ENCODE measurements around the gene FLNB. TPM values are rescaled to one million over a fixed set of nuclear protein-coding genes. Genes with fewer than 3 reads are reported as not detected.

Gene FLNB
- total RNA-seq, 3 donors from 2014 or later (not counting 1 experiment from before 2014, with no cell fraction given): 24.6 to 30.8 (median 26.6) TPM

DNA sequence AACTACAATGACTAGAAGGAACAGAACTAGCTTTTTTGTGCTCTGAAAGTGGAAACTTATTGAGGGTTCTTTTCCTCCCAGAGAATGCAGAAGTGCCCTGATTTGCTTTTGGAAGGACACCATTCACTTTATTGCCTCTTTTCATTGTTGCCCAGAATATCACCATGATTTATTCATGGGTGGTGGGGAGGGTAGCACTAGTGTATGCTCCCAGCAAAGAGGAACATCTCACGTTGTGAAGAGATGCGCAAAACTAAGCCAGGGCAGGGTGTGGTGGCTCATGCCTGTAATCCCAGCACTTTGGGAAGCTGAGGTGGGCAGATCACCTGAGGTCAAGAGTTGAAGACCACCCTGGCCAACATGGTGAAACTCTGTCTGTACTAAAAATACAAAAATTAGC lies 31.4 kb downstream of the FLNB start:
- Histone ChIP-seq H3K36me3 (ENCODE audit: control insufficient read depth, insufficient read depth, low read length) (no peaks in the 10 kb centered on the region), H3K27ac (ENCODE audit: low read length) (no peak overlapping the region), H3K27me3 (ENCODE audit: control insufficient read depth, insufficient read depth, low read length) (no peaks in the 10 kb centered on the region), H3K4me1 (ENCODE audit: control insufficient read depth, insufficient read depth, low read length) (peaks cover 58% of the 10 kb centered on the region), H3K9me3 (ENCODE audit: control insufficient read depth, insufficient read depth, low read length) (no peaks in the 10 kb centered on the region), H3K4me3 (ENCODE audit: low read length) (no peak overlapping the region)
- H3K27me3 Mint-ChIP-seq (ENCODE audit: low read depth in 2 of 2): no peaks in the 10 kb centered on the region
- DNase-seq: no peak
- intact Hi-C loops (cut with micrococcal nuclease): no loop called here
- no peak overlapping the region for H3K27ac Mint-ChIP-seq
- WGBS (ENCODE audit: insufficient coverage): 78% methylated on average over 2 of the region's 2 CpGs
- peaks cover 32 to 41% of the 10 kb centered on the region in 2 donors for H3K4me1 Mint-ChIP-seq
- H3K4me3 Mint-ChIP-seq: no peak overlapping the region
- no peaks in the 10 kb centered on the region for H3K9me3 Mint-ChIP-seq
- H3K36me3 Mint-ChIP-seq: no peaks in the 10 kb centered on the region
- no peak for ATAC-seq
- TF ChIP-seq, protein P1, sequence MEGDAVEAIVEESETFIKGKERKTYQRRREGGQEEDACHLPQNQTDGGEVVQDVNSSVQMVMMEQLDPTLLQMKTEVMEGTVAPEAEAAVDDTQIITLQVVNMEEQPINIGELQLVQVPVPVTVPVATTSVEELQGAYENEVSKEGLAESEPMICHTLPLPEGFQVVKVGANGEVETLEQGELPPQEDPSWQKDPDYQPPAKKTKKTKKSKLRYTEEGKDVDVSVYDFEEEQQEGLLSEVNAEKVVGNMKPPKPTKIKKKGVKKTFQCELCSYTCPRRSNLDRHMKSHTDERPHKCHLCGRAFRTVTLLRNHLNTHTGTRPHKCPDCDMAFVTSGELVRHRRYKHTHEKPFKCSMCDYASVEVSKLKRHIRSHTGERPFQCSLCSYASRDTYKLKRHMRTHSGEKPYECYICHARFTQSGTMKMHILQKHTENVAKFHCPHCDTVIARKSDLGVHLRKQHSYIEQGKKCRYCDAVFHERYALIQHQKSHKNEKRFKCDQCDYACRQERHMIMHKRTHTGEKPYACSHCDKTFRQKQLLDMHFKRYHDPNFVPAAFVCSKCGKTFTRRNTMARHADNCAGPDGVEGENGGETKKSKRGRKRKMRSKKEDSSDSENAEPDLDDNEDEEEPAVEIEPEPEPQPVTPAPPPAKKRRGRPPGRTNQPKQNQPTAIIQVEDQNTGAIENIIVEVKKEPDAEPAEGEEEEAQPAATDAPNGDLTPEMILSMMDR (IDR thresholded peaks at IDR 0.05): no peak

DNA sequence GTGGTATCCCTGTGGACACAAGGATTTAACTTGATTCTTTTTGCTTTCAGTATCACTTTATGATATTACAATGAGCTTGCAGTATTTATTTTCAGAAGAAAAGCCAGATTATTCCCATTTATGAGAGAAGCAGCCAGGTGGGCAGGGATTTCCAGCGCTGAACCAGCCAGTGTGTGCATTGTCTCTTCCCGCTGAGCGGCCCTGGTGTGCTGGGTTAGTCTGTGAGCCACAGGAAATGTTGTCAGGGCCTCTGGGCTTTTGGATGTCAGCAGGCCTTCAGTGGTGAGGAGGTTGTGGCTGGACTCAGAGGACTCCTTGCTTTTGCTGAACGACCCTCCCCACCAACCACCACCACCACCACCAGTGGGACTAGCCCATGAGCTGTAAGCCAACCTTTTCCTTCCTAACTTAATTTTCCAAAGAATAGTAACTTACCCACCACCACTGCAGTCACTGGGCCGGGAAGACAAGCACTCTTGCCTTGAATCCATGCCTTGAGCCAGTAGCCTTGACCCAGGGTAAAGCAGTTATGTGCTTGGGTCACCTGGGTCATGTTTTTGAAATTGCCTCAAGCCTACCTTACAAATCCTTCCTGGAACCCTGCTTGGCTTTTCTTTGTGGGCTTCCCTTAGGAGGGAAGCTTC lies 33.1 kb downstream of the FLNB start:
- peaks cover 45% of the 10 kb centered on the region for H3K4me1 ChIP-seq (ENCODE audit: control insufficient read depth, insufficient read depth, low read length)
- ATAC-seq (peak in 2 of 3 donors; percentile 49 to 72), DNase-seq (no peak)
- peaks cover 23 to 24% of the 10 kb centered on the region in 2 donors for H3K4me1 Mint-ChIP-seq
- no peak overlapping the region for H3K4me3 Mint-ChIP-seq
- intact Hi-C loops (cut with micrococcal nuclease): no loop called here
- H3K27me3 Mint-ChIP-seq (ENCODE audit: low read depth in 2 of 2): no peaks in the 10 kb centered on the region
- no peaks in the 10 kb centered on the region for H3K9me3 ChIP-seq (ENCODE audit: control insufficient read depth, insufficient read depth, low read length)
- TF ChIP-seq, protein P1 (IDR thresholded peaks at IDR 0.05): no peak
- no peaks in the 10 kb centered on the region for H3K27me3 ChIP-seq (ENCODE audit: control insufficient read depth, insufficient read depth, low read length)
- H3K27ac Mint-ChIP-seq: peak overlapping the region; percentile 41 to 78
- H3K36me3 ChIP-seq (ENCODE audit: control insufficient read depth, insufficient read depth, low read length): no peaks in the 10 kb centered on the region
- H3K4me3 ChIP-seq (ENCODE audit: low read length): no peak overlapping the region
- WGBS (ENCODE audit: insufficient coverage): 38% methylated on average over 5 of the region's 5 CpGs
- H3K27ac ChIP-seq (ENCODE audit: low read length): no peak overlapping the region
- H3K36me3 Mint-ChIP-seq: no peaks in the 10 kb centered on the region
- no peaks in the 10 kb centered on the region for H3K9me3 Mint-ChIP-seq

DNA sequence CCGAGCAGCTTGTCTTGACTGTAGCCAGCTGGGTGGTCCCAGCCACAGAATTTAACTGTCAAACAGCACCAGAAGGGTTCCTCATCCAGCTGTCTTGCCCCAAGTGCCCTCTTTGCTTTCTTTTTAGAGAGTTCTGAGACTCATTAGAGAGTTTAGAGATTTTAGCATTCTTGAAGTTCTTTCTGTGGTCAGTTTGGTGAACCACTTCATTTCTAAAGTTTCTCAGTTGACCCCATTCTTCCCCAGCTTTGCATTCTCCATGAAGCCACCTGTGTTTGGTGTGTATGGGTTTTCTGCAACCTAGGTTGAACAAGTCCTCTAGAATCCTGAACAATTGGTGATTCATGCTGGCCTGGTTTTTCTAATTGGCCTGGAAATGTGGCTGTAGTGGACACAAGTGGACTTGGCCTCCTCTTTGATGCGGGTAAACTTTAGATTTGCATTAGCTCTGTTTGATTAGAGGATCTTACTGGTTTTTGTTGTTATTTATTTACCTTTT lies 33.7 kb downstream of the FLNB start:
- intact Hi-C loops (cut with micrococcal nuclease): no loop called here
- peaks cover 43% of the 10 kb centered on the region for H3K4me1 ChIP-seq (ENCODE audit: control insufficient read depth, insufficient read depth, low read length)
- Mint-ChIP-seq H3K9me3 (no peaks in the 10 kb centered on the region), H3K27ac (peak overlapping the region; percentile 41 to 78), H3K4me1 (peaks cover 22 to 23% of the 10 kb centered on the region in 2 donors), H3K4me3 (peak overlapping the region; percentile 6), H3K36me3 (no peaks in the 10 kb centered on the region), H3K27me3 (ENCODE audit: low read depth in 2 of 2) (no peaks in the 10 kb centered on the region)
- DNase-seq: no peak
- H3K9me3 ChIP-seq (ENCODE audit: control insufficient read depth, insufficient read depth, low read length): no peaks in the 10 kb centered on the region
- H3K27ac ChIP-seq (ENCODE audit: low read length): no peak overlapping the region
- ATAC-seq: peak; percentile 44 to 59 (median 50)
- no peaks in the 10 kb centered on the region for H3K27me3 ChIP-seq (ENCODE audit: control insufficient read depth, insufficient read depth, low read length)
- no peaks in the 10 kb centered on the region for H3K36me3 ChIP-seq (ENCODE audit: control insufficient read depth, insufficient read depth, low read length)
- no peak overlapping the region for H3K4me3 ChIP-seq (ENCODE audit: low read length)
- 18% methylated on average over 1 of the region's 2 CpGs for WGBS (ENCODE audit: insufficient coverage)
- TF ChIP-seq, protein P1 (IDR thresholded peaks at IDR 0.05): no peak
